GM12878 (cell line): ENCODE results near the gene MTF2. TPM values are rescaled to one million over a fixed set of nuclear protein-coding genes. Genes with fewer than 3 reads are reported as not detected.
A peak's percentile ranks its signal among the peaks of the same experiment; 100 is the strongest.

ENCODE experiments used
- BCL11A ChIP-seq: IDR thresholded peaks from 2 replicates; pipeline ENCODE4 v1.6.1; 2011; ENCODE audit warnings: low read depth, low read length
- BCLAF1 ChIP-seq: fragments of 450-650 bp; IDR thresholded peaks from 2 replicates; pipeline ENCODE4 v1.6.1; 2017; ENCODE audit warnings: antibody characterized with exemption, mild to moderate bottlenecking, moderate library complexity
- CEBPB ChIP-seq, 2 experiments: fragments of 150-350 bp in 1 of 2; IDR thresholded peaks; 2 replicates each; pipeline ENCODE4 v1.6.1; 2012 to 2014; ENCODE audit warnings: low read depth in 2 of 2, low read length in 2 of 2, borderline replicate concordance in 1 of 2, inconsistent platforms in 1 of 2
- MYC ChIP-seq: IDR thresholded peaks from 2 replicates; pipeline ENCODE4 v1.6.1; 2011; ENCODE audit warnings: mild to moderate bottlenecking, low read length, moderate library complexity, inconsistent platforms; ENCODE audit not compliant: insufficient read depth, insufficient replicate concordance, insufficient read length, severe bottlenecking
- NFYA ChIP-seq: IDR thresholded peaks from 2 replicates; pipeline ENCODE4 v1.6.1; 2011; ENCODE audit warnings: low read depth, mild to moderate bottlenecking, low read length, improper control_type of control experiment, borderline replicate concordance
- POLR2A ChIP-seq: IDR thresholded peaks from 2 replicates; pipeline ENCODE4 v1.6.1; 2011; ENCODE audit warnings: low read depth, mild to moderate bottlenecking, low read length
- STAT3 ChIP-seq: IDR thresholded peaks from 2 replicates; pipeline ENCODE4 v1.6.1; 2011; ENCODE audit warnings: low read depth, low read length, improper control_type of control experiment
- polyA plus RNA-seq, 11 experiments: library from polyadenylated mRNA; depleted of rRNA in 4 of 11; unstranded in 6 of 11; stranded (reverse) in 5 of 11; fragments of >200 nt; fragmentation: Nextera tagmentation in 4 of 11; fragmentation: Illumina TruSeq in 1 of 11; extraction: Ambion mirVana in 4 of 11; extraction: Trizol in 1 of 11; gene quantifications; 1 replicate in 1 of 11; 2 replicates in 10 of 11; pipeline versions ENCODE4 v1.2.1 to v1.2.3, GENCODE V29; 2011 to 2016; ENCODE audit warnings: inconsistent platforms in 2 of 11, missing spikeins in 2 of 11, low read depth in 1 of 11
- total RNA-seq, 4 experiments: library from RNA; depleted of rRNA in 3 of 4; stranded (reverse); fragments of >200 nt in 3 of 4; fragmentation: Illumina TruSeq in 1 of 4; extraction: Trizol in 1 of 4; gene quantifications; 2 replicates each; pipeline versions ENCODE4 v1.2.1 to v1.2.3, GENCODE V29; 2013 to 2021
- TF ChIP-seq, protein P1 (sequence below): fragments of 450-650 bp; IDR thresholded peaks from 2 replicates; pipeline ENCODE4 v1.6.1; 2017; ENCODE audit warnings: mild to moderate bottlenecking, moderate library complexity

Gene MTF2
- total and polyA plus RNA-seq, 10 of the 15 experiments (the other 5 are each of a cell fraction or from before 2014, with no cell fraction given) = 22.6 to 74.9 (median 42.8) TPM

GRCh38 chr1:93179886-93180722, 101.0 kb downstream of the MTF2 start, which contains the start of gene TMED5 (continued):
- TF ChIP-seq, protein P1, sequence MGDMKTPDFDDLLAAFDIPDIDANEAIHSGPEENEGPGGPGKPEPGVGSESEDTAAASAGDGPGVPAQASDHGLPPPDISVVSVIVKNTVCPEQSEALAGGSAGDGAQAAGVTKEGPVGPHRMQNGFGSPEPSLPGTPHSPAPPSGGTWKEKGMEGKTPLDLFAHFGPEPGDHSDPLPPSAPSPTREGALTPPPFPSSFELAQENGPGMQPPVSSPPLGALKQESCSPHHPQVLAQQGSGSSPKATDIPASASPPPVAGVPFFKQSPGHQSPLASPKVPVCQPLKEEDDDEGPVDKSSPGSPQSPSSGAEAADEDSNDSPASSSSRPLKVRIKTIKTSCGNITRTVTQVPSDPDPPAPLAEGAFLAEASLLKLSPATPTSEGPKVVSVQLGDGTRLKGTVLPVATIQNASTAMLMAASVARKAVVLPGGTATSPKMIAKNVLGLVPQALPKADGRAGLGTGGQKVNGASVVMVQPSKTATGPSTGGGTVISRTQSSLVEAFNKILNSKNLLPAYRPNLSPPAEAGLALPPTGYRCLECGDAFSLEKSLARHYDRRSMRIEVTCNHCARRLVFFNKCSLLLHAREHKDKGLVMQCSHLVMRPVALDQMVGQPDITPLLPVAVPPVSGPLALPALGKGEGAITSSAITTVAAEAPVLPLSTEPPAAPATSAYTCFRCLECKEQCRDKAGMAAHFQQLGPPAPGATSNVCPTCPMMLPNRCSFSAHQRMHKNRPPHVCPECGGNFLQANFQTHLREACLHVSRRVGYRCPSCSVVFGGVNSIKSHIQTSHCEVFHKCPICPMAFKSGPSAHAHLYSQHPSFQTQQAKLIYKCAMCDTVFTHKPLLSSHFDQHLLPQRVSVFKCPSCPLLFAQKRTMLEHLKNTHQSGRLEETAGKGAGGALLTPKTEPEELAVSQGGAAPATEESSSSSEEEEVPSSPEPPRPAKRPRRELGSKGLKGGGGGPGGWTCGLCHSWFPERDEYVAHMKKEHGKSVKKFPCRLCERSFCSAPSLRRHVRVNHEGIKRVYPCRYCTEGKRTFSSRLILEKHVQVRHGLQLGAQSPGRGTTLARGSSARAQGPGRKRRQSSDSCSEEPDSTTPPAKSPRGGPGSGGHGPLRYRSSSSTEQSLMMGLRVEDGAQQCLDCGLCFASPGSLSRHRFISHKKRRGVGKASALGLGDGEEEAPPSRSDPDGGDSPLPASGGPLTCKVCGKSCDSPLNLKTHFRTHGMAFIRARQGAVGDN = no peak; the same call in 1 of the 2 replicates
- TF ChIP-seq NFYA = no peak
- peak; percentile 70 for TF ChIP-seq POLR2A
- TF ChIP-seq MYC = no peak
- no peak for TF ChIP-seq STAT3
- no peak for TF ChIP-seq BCL11A
- no peak for TF ChIP-seq BCLAF1
- TF ChIP-seq CEBPB (IDR thresholded peaks at IDR 0.05; ENCODE audit: borderline replicate concordance in 1 of 2, low read depth in 2 of 2, low read length in 2 of 2) = no peak
